ENCODE results near the gene MMP24. TPM values are rescaled to one million over a fixed set of nuclear protein-coding genes. Genes with fewer than 3 reads are reported as not detected.

Gene MMP24
- total RNA-seq, 1 experiment from 2014 or later = 0.71 TPM

DNA sequence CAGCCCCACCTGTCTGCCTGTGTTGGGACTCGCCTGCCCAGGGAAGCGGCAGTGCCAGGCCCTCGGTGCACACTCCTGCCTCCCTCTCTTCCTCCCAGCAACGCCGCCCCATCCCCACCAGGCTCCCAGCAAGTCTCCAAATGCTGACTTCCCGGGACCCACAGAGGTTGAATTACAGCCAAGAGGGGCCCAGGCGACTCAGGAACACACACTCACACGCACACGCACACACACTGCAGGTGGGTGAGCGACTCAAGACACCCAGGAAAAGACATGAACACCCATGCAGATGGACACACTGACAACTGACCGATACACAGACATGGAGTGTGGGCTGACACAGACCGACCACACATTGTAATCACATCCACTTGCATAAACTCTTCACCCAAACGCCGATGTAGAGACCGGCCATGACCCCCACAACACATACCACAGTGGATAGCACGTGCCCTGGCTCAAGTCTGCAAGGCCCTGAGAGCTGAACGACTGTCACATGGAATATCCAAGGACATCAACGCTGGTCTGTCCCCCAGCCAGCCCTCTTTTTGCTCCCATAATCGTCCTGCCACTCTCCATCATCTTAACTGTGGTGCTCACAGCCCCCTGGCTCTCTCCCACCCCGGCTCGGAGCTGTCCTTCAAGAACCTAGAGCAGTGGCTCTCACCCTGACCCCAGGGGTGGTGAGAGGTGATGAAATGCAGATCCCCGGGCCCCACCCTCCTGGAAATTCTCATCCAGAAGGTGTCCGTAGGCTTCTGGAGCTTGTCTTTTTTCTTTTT is 66.2 kb downstream of the MMP24 start:
- DNase-seq (ENCODE audit: low read depth in 1 of 2, low spot score in 2 of 2) = no peak
- Histone ChIP-seq H3K27me3 (replicated peaks) (no peaks in the 10 kb centered on the region), H3K4me1 (replicated peaks) (no peaks in the 10 kb centered on the region), H3K36me3 (no peaks in the 10 kb centered on the region), H3K27ac (no peak overlapping the region), H3K9me3 (replicated peaks) (no peaks in the 10 kb centered on the region), H3K4me3 (no peak overlapping the region)

DNA sequence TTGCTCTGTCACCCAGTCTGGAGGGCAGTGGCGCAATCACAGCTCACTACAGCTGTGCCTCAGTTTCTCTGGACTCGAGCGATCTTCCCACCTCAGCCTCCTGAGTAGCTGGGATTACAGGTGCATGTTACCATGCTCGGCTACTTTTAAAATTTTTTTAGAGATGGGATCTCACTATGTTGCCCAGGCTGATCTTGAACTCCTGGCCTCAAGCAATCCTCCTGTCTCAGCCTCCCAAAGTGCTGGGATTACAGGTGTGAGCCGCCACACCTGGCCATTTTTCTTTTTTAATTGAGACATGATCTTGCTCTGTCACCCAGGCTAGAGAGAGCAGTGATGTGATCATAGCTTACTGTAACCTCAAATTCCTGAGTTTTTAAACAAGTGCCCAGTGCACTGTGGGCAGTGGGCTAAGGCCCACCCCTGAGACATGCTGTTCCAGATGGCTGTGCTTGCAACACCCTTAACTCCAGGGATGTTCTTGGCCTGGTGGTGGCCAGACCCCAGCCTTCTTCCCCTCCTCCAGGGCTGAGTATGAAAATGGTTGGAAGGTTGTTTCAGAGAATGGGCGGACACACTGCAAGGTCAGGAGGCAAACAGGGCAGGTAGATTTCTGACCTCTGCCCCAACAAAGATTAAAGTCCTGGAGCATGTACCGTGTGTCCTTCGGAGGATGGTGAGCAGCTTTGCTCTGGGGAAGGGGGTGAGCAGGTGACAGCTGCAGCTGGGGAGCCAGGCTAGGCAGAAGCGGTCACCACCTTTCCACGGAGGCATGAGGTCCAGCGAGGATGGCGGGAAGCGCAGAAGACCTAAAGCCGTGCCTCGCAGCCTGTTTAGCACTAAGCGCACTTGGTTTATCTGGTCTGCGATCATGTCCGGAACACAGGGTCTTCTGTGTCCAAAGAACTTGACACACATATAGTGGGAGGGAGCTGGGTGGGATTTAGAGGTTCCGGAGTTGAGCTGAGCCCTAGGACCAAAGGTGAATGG is 67.1 kb downstream of the MMP24 start:
- no peak overlapping the region for H3K4me3 ChIP-seq
- no peaks in the 10 kb centered on the region for H3K27me3 ChIP-seq (replicated peaks)
- H3K36me3 ChIP-seq = no peaks in the 10 kb centered on the region
- no peak for DNase-seq (ENCODE audit: low read depth in 1 of 2, low spot score in 2 of 2)
- H3K4me1 ChIP-seq (replicated peaks) = no peaks in the 10 kb centered on the region
- H3K9me3 ChIP-seq (replicated peaks) = no peaks in the 10 kb centered on the region
- H3K27ac ChIP-seq = no peak overlapping the region

DNA sequence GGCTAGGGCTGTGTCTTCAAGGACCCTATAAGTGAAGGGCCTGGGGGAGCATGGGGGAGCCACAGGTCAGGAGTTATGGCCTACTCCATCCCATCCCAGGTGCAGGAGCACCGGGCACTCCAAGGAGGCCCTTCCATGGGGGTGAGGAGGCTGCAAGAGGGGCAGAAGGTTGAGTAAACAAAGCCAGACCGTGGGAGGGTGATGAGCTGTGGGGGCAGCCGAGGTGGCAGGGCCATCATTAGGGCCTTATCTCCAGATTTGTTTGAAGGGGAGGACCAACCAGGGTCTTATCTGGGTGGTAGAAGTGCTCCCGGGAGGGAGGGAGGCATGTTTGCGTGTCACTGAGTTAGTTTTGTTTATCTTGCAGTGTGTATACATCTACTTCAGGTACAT is 67.8 kb downstream of the MMP24 start:
- H3K36me3 ChIP-seq = no peaks in the 10 kb centered on the region
- no peak for DNase-seq (ENCODE audit: low read depth in 1 of 2, low spot score in 2 of 2)
- H3K27me3 ChIP-seq (replicated peaks) = no peaks in the 10 kb centered on the region
- H3K9me3 ChIP-seq (replicated peaks) = no peaks in the 10 kb centered on the region
- H3K4me1 ChIP-seq (replicated peaks) = no peaks in the 10 kb centered on the region
- no peak overlapping the region for H3K4me3 ChIP-seq
- no peak overlapping the region for H3K27ac ChIP-seq

GRCh38 chr20:35295058-35295457 is 68.6 kb downstream of the MMP24 start:
- Histone ChIP-seq H3K27ac (no peak overlapping the region), H3K4me1 (replicated peaks) (no peaks in the 10 kb centered on the region), H3K9me3 (replicated peaks) (no peaks in the 10 kb centered on the region), H3K27me3 (replicated peaks) (no peaks in the 10 kb centered on the region), H3K4me3 (no peak overlapping the region), H3K36me3 (no peaks in the 10 kb centered on the region)
- no peak for DNase-seq (ENCODE audit: low read depth in 1 of 2, low spot score in 2 of 2)

DNA sequence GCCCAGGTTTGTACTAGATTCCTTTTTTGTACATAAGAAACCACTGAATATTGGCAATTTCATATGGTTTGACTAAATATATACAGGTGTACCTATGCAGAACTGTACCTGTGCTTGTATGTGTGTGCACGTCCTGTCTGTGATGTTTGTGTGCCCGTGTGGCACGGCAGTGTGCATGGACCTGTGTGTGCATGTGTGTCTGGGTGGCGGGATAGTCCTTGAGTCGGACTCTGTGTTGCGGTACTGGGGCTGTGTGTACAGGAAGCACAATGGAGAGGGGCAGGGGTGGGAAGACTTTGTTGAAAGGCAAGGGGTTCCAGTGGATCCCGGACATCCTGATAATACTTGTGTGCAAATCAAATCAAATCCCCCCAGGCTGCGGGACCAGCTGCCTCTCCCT is 69.2 kb downstream of the MMP24 start:
- H3K4me3 ChIP-seq = no peak overlapping the region
- no peaks in the 10 kb centered on the region for H3K4me1 ChIP-seq (replicated peaks)
- H3K27ac ChIP-seq = no peak overlapping the region
- H3K9me3 ChIP-seq (replicated peaks) = no peaks in the 10 kb centered on the region
- no peaks in the 10 kb centered on the region for H3K27me3 ChIP-seq (replicated peaks)
- DNase-seq (ENCODE audit: low read depth in 1 of 2, low spot score in 2 of 2) = no peak
- no peaks in the 10 kb centered on the region for H3K36me3 ChIP-seq

DNA sequence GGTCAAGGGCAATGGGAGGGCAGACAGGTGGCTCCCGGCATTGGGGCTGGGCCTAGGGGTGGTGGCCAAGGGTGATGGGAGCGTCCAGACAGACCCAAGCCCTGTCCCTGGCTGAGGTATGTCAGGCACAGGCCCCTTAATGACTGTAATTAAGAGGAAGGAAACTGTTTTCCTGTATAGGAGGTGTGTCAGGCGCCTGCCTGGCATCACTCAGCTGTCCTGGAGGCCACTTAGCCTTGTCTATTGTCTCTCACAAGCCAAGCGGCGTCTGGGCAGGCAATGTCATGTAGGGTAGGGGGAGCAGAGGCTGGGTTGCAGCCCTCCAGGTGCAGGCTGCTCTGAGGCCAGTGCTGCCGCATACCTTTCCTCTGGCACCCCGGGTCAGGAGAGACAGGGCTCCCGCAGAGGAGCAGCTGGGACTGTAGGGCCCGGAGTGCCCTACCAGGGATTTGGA is 69.6 kb downstream of the MMP24 start:
- Histone ChIP-seq H3K27me3 (replicated peaks) (no peaks in the 10 kb centered on the region), H3K9me3 (replicated peaks) (no peaks in the 10 kb centered on the region), H3K4me3 (no peak overlapping the region), H3K27ac (no peak overlapping the region), H3K36me3 (no peaks in the 10 kb centered on the region), H3K4me1 (replicated peaks) (no peaks in the 10 kb centered on the region)
- DNase-seq (ENCODE audit: low read depth in 1 of 2, low spot score in 2 of 2) = no peak

DNA sequence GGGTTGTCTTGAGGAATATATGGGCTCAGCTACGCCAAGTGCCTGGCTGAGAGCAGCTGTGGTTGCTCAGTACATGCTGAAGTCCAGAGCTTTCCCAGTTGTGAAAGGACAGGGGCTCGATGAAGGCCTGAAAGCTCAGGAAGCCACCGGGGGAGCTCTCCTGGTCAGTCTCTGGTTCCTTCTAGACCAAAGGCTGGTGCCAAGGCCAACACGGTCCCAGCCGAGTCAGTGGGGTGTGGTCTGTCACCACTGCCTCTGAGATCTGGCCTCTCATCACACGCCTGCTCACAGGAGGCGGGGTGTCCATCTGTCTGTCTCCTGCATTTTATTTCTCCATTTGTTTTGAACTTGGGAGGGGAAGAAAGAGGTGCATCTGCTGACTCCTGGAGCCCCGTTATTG is 70.7 kb downstream of the MMP24 start:
- Histone ChIP-seq H3K4me1 (replicated peaks) (peaks cover 3% of the 10 kb centered on the region), H3K27ac (no peak overlapping the region), H3K36me3 (no peaks in the 10 kb centered on the region), H3K27me3 (replicated peaks) (no peaks in the 10 kb centered on the region), H3K4me3 (no peak overlapping the region), H3K9me3 (replicated peaks) (no peaks in the 10 kb centered on the region)
- DNase-seq (ENCODE audit: low read depth in 1 of 2, low spot score in 2 of 2) = no peak

DNA sequence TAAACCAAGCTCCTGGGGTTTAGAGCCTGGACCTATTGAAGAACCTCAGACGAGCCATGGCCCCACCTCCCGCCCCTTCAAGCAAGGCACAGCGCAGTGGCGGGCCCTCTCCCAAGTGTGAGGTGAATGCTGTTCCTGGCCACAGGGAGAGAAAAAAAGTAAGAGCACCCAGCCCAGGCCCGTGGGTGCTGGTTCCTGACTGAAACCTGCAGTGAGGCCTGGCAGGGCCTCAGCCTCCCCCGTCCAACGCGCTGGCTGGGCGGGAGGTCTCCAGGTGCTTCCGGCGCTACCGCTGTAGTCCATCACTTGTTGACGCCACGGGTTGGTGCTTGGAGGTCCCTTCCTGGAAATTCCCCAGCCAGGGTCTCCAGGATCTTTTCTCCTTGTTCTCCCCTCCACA is 71.2 kb downstream of the MMP24 start:
- Histone ChIP-seq H3K27me3 (replicated peaks) (no peaks in the 10 kb centered on the region), H3K36me3 (no peaks in the 10 kb centered on the region), H3K4me1 (replicated peaks) (peaks cover 9% of the 10 kb centered on the region), H3K9me3 (replicated peaks) (no peaks in the 10 kb centered on the region), H3K4me3 (no peak overlapping the region), H3K27ac (no peak overlapping the region)
- no peak for DNase-seq (ENCODE audit: low read depth in 1 of 2, low spot score in 2 of 2)

GRCh38 chr20:35298264-35298663 is 71.8 kb downstream of the MMP24 start:
- Histone ChIP-seq H3K36me3 (peaks cover 2% of the 10 kb centered on the region; the same call in 1 of the 2 replicates), H3K27me3 (replicated peaks) (no peaks in the 10 kb centered on the region), H3K4me1 (replicated peaks) (peaks cover 14% of the 10 kb centered on the region), H3K9me3 (replicated peaks) (no peaks in the 10 kb centered on the region), H3K4me3 (no peak overlapping the region), H3K27ac (no peak overlapping the region)
- DNase-seq (ENCODE audit: low read depth in 1 of 2, low spot score in 2 of 2) = no peak

DNA sequence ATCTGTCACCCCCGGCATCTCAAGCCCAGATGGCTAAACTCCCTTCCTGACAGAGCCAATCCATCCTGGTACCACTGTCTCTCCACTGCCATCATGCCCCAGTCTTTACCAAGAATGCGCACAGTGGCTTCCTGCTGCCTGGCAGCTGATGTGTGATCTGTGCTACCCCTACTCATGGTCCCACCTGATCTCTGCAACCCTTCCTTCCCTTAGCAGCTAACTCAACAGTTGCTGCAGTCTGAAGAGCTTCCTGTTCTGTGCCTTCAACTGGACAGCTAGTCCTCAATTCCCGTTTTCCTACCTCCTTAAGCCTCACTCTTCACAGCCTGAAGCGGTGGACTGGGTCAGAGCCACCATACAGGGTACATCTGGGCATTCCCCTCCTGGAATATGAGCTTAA is 73.3 kb downstream of the MMP24 start:
- no peaks in the 10 kb centered on the region for H3K27me3 ChIP-seq (replicated peaks)
- H3K36me3 ChIP-seq = peaks cover 7% of the 10 kb centered on the region; the same call in 1 of the 2 replicates
- H3K9me3 ChIP-seq (replicated peaks) = no peaks in the 10 kb centered on the region
- DNase-seq (ENCODE audit: low read depth in 1 of 2, low spot score in 2 of 2) = no peak
- peaks cover 29% of the 10 kb centered on the region for H3K4me1 ChIP-seq (replicated peaks)
- H3K27ac ChIP-seq = no peak overlapping the region
- no peak overlapping the region for H3K4me3 ChIP-seq

- no peaks in the 10 kb centered on the region for H3K9me3 ChIP-seq (replicated peaks)
- no peak overlapping the region for H3K27ac ChIP-seq
- no peak overlapping the region for H3K4me3 ChIP-seq
- no peak for DNase-seq (ENCODE audit: low read depth in 1 of 2, low spot score in 2 of 2)
- peaks cover 9% of the 10 kb centered on the region; the same call in 1 of the 2 replicates for H3K36me3 ChIP-seq
- H3K4me1 ChIP-seq (replicated peaks) = peaks cover 38% of the 10 kb centered on the region
- H3K27me3 ChIP-seq (replicated peaks) = no peaks in the 10 kb centered on the region
Observed at GRCh38 chr20:35300469-35301262, 74.2 kb downstream of the MMP24 start.

- peaks cover 9% of the 10 kb centered on the region; the same call in 1 of the 2 replicates for H3K36me3 ChIP-seq
- H3K4me1 ChIP-seq (replicated peaks) = peaks cover 46% of the 10 kb centered on the region
- no peak overlapping the region for H3K27ac ChIP-seq
- H3K4me3 ChIP-seq = no peak overlapping the region
- no peaks in the 10 kb centered on the region for H3K9me3 ChIP-seq (replicated peaks)
- no peak for DNase-seq (ENCODE audit: low read depth in 1 of 2, low spot score in 2 of 2)
- H3K27me3 ChIP-seq (replicated peaks) = no peaks in the 10 kb centered on the region
Observed at GRCh38 chr20:35301426-35301825, 74.9 kb downstream of the MMP24 start.
